Measurements from ENCODE around the gene INTS3.

Gene INTS3

DNA sequence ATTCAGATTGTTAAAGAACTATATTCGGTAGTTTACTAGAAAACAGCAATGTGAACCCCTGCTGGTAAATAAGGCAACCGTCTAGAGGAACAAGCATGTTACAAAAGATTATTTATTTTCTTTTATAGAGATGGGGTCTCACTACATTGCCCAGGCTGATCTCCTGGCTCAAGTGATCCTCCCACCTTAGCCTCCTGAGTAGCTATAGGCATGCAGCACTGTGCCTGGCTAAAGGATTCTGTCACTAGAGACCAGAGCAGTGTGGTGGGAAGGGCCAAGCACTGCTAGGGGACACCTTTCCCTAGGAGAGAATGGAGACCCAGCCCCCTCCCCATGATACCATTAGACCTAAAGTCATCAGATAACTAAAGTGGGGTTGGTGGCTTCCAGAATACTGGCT is 76.3 kb downstream of the INTS3 start:
- no peak overlapping the region for H3K4me3 ChIP-seq (ENCODE audit: low read depth, low read length)

DNA sequence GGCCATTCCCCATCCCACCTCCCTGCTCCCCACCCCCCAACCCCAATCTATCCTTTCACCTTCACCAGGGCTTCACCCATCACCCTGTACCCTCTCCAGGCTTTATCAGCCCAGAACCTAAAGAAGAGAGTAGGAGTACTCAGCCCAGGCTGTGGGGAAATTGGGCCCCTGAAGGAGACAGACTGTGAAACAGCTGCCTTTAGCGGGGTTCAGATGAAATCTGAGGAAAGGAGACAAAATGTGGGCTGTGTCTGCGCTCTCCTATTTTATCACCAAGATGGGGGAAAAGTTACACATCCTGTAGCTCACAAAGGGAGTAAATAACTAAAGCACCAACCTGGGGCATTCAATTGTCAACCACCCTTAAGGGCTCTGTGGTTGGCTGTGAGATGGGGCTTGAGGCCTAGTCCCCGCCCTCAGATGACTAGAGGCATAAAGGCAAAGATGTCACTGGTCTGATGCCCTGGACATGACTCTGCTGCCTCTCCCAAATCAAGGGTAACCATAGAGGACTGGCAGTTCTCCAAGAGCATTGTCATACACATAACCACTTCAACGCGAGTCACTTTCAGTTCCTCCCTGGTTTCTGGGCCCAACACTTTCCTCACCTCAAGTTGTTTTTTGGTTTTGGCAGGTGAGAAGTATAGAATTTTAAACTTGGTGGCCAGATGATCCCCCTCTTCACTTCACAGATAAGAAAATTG is 77.3 kb downstream of the INTS3 start:
- DNase-seq (ENCODE audit: low read depth), result peak; percentile 98
- H3K4me3 ChIP-seq (ENCODE audit: low read depth, low read length), result no peak overlapping the region
- no peak for TF ChIP-seq CTCF (IDR thresholded peaks at IDR 0.05; ENCODE audit: insufficient read depth, low read depth, low read length, missing control alignments)

More for the DNA sequence above, 76.3 kb downstream of the INTS3 start:
- no peak for TF ChIP-seq CTCF (IDR thresholded peaks at IDR 0.05; ENCODE audit: insufficient read depth, low read depth, low read length, missing control alignments)
- no peak for DNase-seq (ENCODE audit: low read depth)

GRCh38 chr1:153805886-153806719 is 78.3 kb downstream of the INTS3 start:
- no peak for TF ChIP-seq CTCF (IDR thresholded peaks at IDR 0.05; ENCODE audit: insufficient read depth, low read depth, low read length, missing control alignments)
- no peak for DNase-seq (ENCODE audit: low read depth)
- no peak overlapping the region for H3K4me3 ChIP-seq (ENCODE audit: low read depth, low read length)

DNA sequence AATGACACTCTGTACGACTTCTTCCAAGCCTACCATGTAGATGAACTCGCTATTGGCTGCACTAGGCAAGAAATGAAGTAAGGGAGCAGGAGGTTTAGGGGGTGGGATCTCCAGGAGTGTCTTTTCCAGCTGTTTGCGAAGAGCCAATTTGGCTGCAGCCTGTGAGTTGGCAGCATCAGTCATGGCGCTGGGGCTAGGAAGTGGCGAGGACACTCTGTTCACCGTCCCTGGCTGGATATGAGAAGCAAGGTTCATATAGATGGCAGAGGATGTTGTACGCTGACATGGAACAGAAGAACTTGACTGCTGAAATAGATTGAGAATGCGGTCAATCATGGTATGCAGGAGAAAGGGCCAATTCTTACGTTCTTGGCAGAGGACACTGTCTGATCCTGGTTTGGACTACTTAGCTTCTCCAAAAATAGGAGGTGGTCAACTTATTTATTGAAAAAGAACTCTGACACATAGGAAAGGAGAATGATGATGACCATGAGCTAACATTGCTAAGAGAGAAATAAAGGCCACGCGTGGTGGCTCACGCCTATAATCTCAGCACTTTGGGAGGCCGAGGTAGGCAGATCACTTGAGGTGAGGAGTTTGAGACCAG is 88.5 kb downstream of the INTS3 start:
- no peak for TF ChIP-seq CTCF (IDR thresholded peaks at IDR 0.05; ENCODE audit: insufficient read depth, low read depth, low read length, missing control alignments)

GRCh38 chr1:153818876-153819275 is 91.0 kb downstream of the INTS3 start:
- H3K4me3 ChIP-seq (ENCODE audit: low read depth, low read length), result no peak overlapping the region
- TF ChIP-seq CTCF (IDR thresholded peaks at IDR 0.05; ENCODE audit: insufficient read depth, low read depth, low read length, missing control alignments), result no peak
- DNase-seq (ENCODE audit: low read depth), result no peak

More for the DNA sequence above, 88.5 kb downstream of the INTS3 start:
- DNase-seq (ENCODE audit: low read depth), result no peak
- H3K4me3 ChIP-seq (ENCODE audit: low read depth, low read length), result no peak overlapping the region
